ENCODE results near the gene S100A4.
"Not testable (repeated sequence)": the region's sequence is repeated elsewhere in the genome, so short reads cannot be mapped to it uniquely, and the experiment has no call there.

Gene S100A4

DNA sequence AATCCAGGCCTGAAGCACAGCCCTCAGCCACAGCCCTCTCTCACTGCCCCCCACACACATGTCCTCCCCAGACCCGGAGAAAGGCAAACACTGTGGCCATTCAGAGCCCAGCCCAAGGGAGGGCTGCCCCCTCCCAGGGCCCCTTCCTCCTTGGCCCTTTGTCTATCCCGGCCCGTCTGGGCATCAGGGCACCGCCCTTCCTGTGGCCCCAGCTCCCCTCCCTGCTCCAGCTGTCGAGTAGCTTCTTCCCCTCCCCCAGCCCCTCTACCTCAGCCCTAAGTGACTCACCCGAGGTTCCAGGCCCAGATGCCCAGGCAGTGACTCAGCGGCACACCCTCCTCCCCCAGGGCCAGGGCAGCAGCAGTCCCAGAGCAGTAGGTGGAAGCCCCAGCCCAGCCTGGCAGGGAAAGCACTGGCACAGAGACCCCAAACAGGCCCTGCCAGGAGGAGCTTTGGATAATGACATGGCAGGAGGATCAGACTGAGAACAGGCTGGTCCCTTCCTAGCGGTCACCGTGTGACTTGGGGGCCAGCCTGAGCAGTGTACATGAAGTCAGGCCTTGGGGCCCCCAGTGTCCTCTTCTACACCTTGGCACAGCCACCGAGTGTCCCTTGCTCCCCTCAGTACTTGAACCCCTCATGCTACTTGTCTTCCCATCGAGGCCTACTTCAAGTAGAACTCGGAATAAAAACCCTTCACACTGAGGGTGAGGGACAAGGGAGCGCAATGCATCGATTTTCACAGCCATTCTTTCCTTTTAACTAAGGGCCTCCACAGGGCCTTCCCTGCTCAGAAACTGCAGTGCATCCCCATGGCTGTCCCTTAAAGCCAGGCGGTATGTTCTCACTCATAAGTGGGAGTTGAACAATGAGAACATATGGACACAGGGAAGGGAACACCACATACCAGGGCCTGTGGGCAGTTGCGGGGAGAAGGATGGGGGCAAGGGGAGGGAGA lies 21.1 kb upstream of the S100A4 start:
- peak; percentile 88 for DNase-seq

DNA sequence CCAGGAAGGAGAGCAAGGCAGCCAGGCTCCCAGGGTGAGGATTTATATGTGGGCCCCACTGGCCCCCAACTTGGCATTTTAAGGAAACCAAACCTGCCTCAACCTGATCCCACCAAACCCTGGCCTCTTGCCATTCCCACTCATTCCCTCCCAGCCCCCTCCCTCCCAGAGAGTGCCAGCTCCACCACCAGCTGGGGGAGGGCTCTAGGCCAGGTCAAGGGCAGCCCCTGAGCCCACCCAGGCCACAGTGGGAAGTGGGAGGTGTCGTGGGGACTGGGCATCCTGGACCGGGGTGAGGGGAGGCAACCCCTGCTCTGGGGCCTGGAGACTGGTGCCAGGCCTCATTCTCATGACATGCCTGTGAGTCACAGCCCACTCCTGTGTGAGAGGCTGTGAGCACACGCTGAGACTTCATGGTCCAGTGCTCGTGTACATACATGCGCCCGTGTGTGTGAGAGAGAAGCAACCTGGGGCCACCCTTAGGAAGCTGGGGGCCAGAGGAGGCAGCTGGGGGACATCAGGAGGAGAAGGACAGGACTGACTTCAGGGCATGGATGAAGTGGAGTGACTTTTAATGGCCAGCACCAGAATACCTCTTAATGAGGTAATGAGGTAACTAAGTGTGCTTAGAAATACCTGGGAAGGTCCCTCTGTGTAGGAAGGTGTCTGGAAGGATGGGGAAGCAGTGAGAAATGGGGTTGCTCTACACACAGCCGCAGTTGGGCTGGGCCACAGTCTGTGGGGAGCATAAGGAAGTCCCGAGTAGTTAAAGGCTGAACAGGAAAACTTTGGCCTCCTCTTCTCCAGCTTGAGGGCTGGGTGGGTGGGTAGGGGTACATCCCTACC lies 20.1 kb upstream of the S100A4 start, which contains the start of gene S100A2:
Gene S100A2 (minus strand): TSS at position 316 of the 846 bp plus-strand sequence. CDS start 1,967 bp downstream, outside the sequence.
- peak; percentile 38 for DNase-seq

DNA sequence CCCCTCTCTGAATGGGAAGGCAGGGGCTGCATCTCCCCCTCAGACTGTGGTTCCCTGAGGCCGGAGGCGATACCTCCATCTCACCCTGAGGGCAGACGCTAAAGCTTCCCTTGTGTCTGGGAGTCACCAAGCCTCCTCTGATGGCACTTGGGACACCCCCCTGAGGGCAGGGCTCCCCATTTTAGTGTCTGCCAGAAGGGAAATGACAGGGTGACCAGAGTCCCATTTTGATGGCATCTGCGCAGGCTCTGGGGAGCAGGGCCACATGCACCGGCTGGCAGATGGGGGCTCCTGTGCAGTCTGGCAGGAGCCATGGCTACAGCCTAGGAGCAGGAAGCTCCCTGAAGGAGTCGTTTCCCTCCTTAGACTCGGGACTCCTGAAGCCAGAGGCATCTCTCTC lies 18.4 kb upstream of the S100A4 start:
- DNase-seq: no peak

DNA sequence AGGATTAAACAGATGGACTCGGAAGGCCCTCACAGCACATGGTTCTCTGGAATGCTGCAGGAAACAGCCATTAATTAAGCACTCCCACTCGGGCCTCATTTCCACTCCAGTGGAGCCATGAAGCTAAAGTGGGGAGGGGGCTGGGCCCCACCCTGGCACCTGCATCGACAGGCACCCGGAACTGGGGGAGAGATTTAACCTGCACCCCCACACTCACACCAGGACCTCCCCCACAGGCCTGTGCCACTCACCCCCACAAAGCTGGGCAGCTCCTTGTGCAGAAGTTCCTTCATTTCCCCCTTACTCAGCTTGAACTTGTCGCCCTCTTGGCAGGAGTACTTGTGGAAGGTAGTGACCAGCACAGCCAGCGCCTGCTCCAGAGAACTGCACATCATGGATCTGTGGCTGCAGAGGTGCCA lies 17.9 kb upstream of the S100A4 start:
- no peak for DNase-seq

DNA sequence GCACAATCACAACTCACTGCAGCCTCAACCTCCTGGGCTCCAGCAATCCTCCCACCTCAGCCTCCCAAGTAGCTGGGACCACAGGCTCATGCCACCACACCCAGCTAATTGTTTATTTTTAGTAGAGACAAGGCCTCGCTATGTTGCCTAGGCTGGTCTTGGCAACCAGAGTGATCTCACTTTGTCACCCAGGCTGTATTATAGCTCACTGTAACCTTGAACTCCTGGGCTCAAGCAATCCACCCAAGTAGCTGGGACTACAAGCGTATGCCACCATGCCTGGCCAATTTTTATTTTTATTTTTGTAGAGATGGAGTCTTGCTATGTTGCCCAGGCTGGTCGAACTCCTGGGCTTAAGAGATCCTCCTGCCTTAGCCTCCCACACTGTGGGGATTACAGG lies 16.4 kb upstream of the S100A4 start:
- not testable (repeated sequence) for DNase-seq

DNA sequence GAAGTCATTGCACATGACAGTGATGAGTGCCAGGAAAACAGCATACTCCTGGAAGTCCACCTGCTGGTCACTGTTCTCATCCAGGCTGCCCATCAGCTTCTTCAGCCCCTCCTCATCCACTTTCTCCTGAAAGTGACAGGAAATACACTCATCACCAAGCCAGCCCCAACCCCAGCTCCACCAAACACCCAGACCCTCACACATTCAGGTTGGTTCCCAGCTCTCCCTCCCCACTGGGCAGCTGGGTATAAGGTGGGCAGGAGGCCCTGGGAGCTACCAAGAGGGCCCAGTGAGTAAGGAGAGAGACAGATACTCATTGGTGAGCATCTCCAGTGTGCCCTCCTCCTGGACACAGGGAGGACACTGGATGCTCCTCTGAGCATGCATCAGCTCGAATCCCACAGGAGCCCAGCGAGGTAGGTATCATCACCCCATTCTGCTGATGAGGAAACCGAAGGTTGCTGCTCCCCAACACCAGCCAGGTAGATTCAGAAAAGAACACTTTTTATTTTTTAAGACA lies 15.9 kb upstream of the S100A4 start:
- DNase-seq: no peak

DNA sequence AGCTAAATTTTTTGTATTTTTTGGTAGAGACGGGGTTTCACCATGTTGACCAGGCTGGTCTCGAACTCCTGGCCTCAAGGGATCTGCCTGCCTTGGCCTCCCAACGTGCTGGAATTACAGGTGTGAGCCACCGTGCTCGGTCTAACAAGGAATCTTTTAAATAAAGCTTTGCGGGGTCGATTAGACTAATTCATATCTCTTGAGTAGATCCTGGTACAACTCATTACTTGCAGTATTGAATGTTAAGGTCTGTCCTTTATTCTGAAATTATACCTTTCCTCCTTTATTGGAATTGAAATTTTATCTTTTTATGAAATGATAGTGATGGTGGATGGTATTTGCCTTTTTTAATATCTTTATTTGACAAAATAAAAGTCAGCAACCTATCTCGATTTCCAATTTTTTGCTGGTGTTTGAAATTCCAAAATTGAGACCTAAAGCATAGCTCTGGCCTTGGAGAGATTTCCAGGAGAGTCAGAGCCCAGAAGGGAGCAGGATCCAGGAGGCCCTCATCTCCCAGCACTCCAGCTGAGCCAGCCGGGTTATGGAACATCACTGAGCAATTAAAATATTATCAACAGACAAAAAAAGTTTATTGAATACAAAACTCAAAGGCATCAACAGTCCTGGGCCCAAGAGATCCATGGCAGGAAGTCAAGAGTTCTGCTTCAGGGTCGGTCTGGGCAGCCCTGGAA lies 15.3 kb upstream of the S100A4 start:
- DNase-seq: no peak

DNA sequence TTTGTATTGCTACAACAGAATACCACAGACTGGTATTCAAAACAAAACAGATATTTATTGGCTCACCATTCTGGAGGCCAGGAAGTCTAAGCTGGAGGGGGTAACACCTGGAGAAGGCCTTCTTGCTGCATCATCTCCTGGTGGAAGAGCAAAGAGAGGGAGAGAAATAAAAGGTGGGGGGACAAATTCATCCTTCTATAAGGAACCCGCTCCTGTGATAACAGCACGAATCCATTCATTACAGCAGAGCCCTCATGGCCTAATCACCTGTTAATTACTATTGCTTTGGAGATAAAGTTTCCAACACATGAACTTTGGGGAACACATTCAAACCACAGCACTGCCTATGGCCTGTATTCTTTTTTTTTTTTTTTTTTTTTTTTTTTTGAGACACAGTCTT lies 14.6 kb upstream of the S100A4 start:
- DNase-seq: no peak

DNA sequence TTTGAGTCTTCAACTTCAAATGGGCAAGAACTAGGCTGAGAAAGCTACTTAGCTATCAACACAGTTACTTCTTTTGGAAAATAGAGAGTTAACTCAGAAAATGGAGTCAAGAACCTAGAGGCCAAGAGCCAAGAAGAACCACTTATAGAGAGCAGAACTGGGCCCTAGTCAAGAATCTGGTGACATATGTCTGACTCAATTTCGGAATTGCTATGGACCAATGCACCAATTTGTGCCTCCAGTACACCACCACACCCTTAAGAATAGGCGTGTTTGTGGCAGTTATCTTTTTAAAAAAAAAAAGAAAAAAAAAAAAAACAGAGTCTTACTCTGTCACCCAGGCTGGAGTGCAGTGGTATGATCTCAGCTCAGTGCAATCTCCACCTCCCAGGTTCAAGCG lies 12.3 kb upstream of the S100A4 start:
- no peak for DNase-seq

DNA sequence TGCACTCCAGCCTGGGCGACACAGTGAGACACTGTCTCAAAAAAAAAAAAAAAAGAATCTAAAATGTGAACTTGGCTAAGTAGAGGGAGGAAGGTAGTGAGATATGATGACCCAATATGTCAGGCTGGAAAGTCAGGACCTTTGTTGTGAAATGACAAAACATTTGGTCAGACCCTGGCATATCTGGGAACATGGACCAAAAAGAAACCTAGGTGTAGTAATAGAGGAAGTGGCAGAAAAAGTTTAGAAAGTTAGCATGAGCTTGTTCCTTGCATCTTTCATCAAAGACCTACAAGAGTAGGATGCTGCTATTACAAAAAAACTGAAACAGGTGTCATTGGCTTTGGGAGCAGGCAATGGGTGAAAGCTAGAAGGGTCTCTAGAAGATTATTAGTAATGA lies 10.7 kb upstream of the S100A4 start:
- no peak for DNase-seq

DNA sequence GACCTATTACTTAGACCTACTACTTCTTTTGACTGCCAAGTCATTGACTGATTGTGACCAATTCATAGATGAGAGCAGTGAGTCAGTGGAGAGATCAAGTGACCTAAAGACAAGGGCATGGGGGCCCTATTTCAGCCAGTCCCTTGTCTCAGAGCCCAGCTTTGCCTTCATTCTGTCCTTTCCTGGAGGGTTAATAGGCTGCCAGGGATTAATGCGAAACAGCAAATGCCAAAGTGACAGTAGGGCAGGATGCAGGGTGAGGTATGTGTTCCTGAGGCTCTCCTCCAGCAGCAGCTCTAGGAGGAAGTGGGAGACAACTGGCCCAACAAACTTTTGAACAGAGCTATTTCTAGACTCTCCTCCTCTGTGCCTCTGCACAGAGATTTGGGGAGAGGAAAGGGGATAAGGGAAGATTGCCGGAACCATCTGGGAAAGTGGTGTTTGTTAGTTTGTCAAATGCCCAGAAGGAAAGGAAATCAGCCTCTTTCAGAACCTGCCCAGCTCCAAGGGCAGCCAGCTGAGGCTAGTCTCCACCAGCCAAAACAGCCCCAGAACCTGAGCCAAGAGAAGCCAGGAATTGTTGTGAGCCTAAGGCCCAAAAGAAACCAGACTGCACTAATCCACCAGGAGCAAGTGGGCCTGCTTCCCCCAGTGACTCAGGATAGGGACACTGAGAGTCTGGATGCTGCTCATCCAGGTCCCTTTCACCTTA lies 8.4 kb upstream of the S100A4 start:
- DNase-seq: no peak

DNA sequence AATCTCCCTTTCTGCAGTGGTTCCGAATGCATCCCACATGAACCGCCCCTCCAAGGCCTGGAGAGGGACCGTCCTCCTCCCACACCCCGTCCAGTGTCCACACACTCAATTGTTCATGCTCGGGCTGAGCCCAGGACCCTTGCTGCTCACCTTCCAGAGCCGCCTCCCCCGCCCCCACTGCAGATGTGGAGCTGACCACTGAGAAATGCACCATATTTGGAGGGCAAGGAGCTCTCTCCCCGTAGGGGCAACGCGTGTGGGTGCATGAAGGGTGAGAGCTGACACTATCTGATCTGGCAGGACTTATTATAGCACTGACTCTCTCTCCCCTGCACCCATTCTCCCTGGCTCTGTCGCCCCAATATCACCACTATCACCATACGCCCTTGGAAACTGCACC lies 7.5 kb upstream of the S100A4 start:
- no peak for DNase-seq

DNA sequence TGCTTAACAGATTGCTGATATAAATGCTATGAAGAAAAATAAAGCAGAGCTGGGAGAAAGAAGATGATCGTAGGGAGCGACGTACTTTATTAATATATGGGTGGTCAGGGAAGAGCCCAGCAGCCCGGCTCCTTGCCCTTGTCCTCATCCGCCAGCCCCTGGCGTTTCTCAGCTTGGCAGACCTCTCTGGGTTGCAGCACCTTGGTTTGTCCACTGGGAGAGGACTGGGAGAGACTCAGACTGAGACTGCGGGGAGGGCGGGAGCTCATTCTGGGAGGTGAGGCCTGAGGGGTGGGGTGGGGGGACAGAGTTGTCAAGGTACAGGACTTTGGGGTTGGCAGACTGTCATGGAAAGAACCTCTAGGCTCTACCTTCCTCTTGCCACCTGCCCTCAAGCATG lies 6.7 kb upstream of the S100A4 start:
- no peak for DNase-seq

DNA sequence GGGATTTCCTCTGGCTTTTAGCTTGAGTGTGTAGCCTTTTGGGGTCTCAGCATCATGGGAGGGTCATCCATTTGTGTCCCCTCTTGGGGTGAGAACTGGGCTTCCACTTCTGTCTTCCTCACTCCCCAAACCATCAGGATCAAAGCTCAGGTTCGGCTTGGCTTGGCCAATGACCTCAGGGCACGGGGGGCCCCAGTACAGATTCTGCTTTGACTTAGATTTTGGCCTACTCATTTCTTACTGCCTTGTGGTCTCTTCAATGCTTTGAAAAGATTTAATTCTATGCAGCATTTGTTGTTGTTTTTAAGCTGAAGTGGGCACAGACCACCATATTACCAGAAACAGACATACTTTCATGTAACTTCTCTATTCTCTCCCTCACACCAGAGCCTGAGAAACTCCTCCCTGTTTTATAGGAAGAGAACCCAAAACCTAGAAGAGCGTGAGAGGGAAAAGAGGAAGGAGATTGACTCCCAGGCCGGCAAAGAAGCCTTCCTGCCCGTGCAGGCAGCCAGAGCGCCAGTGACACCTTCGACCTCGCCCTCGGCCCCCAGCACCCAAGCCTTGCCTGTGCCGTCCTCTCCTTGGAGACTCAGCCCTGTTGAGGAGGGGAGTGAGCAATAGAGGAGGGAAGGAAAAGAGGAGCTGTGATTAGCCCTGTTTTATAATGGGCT lies 5.4 kb upstream of the S100A4 start:
- DNase-seq: no peak

DNA sequence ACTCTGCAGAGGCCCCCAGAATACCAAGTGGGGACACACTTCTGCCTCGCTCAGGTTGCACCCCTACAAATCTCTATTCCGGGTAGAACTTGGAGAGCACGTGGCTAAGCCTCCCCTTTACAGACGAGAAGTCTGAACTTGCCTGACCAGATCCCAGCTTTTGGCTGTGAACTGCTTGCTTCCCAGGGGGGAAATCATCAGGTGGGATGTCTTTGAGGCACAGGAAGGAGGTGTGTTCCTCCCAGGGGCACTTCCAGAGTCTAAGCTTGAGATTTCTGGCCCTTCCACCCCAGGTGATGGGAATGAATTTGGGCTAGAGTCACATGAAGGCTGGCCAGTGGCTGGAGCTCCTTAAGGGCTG lies 4.8 kb upstream of the S100A4 start:
- no peak for DNase-seq

DNA sequence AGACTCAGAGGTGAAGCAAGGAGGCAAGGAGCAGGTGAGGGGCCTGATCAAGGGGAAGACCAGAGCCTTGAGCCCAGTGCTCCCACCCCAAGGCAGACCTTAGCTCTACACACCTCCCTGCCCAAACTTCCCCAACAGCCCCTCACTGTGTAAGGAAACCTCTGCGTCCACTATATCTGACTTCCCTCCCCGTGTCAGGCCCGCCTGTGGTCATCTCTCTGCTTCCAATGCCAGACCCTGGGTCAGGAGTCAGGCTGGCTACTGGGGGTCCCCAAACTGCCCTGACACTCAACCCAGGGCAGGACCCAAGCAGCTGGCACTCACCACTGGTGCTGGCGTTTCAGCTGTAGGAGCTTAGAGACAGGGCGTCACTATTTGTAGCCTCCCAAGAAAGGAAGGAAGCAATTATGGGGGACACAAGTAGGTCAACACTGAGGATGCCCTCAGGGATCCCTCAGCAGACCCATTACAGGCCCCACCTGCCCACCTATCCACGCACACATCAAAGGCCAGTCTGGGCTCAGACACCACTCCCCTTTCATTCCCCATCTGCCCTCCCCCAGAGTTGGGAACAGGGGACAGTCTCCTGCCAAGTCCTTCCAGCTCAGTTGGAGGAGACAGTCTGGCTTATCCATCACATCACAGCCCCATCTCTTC lies 4.3 kb upstream of the S100A4 start:
- no peak for DNase-seq

DNA sequence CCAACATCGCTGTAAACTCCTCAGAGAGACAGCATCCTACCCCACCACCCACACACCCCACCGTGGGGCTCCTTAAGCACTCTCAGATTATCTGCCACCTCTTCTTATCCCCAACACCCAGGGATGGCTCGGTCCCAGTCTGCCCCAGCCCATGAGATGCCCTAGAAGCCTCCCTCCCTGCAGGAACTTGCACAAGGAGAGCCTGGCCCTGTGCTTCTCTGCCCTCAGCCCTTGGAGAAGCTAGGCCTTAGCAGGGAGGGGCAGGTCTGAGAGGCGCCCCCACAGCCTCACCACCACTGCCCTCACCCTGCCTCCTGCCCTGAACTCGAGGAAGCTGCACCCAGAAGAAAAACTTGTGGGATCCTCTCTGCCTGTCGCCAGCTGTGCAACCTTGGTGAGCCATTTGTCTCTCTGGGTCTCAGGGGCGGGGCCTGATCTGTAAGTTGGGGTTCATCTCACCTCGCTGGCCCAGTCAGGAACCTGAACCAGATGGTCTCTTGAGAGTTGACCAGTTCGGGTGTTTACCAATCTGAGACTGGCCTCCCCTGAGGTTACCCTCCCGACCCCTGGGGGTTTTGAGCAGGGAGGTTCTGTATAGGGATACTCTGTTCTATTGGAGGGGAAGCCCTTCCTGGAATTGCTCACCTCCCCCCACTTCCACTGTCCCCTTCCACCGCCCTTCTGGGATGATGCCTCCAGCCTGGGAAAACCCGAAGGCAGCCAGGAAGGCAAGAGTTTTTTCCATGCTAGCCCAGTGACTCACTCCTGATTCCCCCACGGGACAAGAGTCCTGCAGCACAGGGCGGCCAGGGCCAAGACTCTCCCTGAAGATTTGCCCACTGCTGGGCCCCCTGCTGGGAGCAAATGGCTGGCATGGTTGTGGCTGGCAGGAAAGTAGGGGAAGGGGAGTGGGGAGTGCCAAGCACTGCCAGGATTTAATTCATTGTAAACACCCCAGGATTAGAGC lies 3.4 kb upstream of the S100A4 start, which contains the start of gene S100A3:
Gene S100A3 (minus strand): TSS at position 537 of the 967 bp plus-strand sequence. CDS start 773 bp downstream, outside the sequence.
- DNase-seq: no peak

DNA sequence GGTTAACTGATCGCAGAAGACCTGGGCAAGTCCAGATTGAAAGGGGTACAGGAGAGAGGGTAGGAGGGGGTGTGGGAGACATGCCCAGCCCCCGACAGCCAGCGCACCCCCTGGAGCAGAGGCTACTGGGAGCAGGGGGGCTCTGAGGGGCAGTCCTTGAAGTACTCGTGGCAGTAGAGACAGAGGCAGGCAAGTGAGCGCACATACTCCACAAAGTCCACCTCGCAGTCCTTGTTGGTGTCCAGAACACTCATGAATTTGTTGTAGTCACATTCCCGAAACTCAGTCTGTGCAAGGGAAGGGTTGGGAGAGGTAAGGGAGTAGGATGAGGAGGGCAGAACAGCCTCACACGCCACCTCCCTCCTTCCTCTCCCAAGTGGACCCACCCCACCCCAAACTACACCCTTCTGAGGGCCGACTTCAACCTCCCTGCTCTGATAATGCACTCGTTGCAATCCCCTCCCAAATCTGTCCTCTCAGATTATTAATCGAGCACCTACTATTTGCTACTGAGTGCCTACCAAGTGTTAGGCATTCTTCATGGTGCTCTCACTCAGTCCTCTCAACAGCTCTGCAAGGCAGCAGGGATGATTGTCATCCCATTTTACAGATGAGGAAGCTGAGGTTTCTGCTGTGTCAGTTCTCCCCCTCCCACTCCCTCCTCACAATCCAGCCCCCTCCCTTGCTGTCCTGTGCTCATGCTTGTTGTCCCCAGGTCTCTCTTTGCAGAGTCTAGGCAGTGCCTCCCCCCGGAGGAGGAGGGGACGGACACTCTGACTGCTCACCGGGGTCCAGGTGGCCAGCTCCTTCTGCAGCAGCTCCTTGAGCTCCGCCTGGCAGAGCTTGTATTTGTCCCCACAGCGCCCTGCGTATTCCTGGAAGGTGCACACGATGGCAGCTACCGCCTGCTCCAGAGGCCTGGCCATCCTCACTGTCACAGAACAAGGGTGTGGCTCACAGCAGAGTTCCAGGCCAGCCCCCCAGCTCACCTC lies 2.2 kb upstream of the S100A4 start:
- no peak for DNase-seq

All from activated gamma-delta T cell treated with Interleukin-2 at 50 U/mL for 16 hours (primary cell).